Sigmoid colon (tissue), 3 donors: Measurements from ENCODE around the gene TAF10.

Experiments used
- POLR2A ChIP-seq, 2 donors: fragments of 450-650 bp; IDR thresholded peaks; one replicate each; pipeline ENCODE4 v1.6.1; 2016; ENCODE audit warnings: antibody characterized with exemption in 2 of 2, mild to moderate bottlenecking in 2 of 2, moderate library complexity in 2 of 2
- TF ChIP-seq, protein P1 (sequence below), 4 experiments: fragments of 450-650 bp in 3 of 4; fragments of 200-600 bp in 1 of 4; IDR thresholded peaks; one replicate each; pipeline ENCODE4 v1.5.1; 2016 to 2019; ENCODE audit warnings: antibody characterized with exemption in 4 of 4, mild to moderate bottlenecking in 3 of 4, moderate library complexity in 2 of 4

DNA sequence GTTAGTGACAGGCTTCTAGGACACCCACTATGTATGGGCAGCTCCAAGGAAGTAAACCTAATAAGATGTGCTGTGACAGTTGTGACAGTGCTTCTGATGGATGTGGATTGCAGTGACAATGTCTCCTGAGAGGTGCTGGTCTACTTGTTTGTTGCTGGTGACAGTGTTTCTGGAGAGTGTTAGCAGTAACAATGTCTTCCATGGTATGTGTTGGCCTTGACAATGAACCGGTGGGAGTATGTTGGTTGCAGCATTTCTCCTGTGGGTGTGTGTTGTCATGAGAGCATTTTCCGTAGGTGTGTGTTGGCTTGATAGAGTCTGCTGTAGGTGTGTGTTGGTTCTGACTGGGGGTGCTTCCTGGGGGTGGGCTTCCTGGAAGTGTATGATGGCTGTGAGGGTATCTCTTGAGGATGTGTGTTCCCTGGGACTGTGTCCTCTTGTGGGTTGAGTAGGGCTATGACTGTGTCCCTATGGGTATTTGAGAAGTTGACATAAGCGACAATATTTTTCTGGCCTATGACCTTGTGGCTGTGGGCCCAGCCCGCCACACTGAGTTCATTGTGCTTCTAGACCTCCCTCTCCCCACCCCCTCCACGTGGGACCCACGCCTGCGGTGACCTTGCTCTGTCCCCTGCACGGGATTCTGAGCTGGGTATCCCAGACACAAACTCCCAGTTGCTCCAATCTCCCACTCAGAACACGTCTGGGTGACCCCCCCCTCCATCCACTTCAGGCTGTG lies 42.4 kb upstream of the TAF10 start:
- no peak for TF ChIP-seq POLR2A (IDR thresholded peaks at IDR 0.05)
- TF ChIP-seq, protein P1, sequence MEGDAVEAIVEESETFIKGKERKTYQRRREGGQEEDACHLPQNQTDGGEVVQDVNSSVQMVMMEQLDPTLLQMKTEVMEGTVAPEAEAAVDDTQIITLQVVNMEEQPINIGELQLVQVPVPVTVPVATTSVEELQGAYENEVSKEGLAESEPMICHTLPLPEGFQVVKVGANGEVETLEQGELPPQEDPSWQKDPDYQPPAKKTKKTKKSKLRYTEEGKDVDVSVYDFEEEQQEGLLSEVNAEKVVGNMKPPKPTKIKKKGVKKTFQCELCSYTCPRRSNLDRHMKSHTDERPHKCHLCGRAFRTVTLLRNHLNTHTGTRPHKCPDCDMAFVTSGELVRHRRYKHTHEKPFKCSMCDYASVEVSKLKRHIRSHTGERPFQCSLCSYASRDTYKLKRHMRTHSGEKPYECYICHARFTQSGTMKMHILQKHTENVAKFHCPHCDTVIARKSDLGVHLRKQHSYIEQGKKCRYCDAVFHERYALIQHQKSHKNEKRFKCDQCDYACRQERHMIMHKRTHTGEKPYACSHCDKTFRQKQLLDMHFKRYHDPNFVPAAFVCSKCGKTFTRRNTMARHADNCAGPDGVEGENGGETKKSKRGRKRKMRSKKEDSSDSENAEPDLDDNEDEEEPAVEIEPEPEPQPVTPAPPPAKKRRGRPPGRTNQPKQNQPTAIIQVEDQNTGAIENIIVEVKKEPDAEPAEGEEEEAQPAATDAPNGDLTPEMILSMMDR (IDR thresholded peaks at IDR 0.05), result no peak
